ENCODE measurements around the gene NKD2. TPM values are rescaled to one million over a fixed set of nuclear protein-coding genes. Genes with fewer than 3 reads are reported as not detected.
A peak's percentile ranks its signal among the peaks of the same experiment; 100 is the strongest.

NKD2 gene
- 3.3 and 4.0 TPM in 2 replicates for total RNA-seq

- no peaks in the 10 kb centered on the region for H3K36me3 Mint-ChIP-seq (ENCODE audit: low read depth)
- DNase-seq = peak; percentile 85
- intact Hi-C loops (cut with micrococcal nuclease) = loop anchor here (5.0 kb wide), 2 partner anchors 46 to 99 kb away; no protein-coding TSS in a partner anchor
- no peaks in the 10 kb centered on the region for H3K9me3 Mint-ChIP-seq
- peak within 1 kb of the TSS; percentile 56 for H3K4me3 Mint-ChIP-seq
- peaks cover 40% of the 10 kb centered on the region for H3K27me3 Mint-ChIP-seq
- H3K4me1 Mint-ChIP-seq = peaks cover 9% of the 10 kb centered on the region
- H3K27ac Mint-ChIP-seq = peak within 1 kb of the TSS; percentile 11
These were observed at the start of gene NKD2 for GRCh38 chr5:1008451-1009358. Gene NKD2 (plus strand): TSS chr5:1008802. CDS start chr5:1009058, 256 bp downstream.

DNA sequence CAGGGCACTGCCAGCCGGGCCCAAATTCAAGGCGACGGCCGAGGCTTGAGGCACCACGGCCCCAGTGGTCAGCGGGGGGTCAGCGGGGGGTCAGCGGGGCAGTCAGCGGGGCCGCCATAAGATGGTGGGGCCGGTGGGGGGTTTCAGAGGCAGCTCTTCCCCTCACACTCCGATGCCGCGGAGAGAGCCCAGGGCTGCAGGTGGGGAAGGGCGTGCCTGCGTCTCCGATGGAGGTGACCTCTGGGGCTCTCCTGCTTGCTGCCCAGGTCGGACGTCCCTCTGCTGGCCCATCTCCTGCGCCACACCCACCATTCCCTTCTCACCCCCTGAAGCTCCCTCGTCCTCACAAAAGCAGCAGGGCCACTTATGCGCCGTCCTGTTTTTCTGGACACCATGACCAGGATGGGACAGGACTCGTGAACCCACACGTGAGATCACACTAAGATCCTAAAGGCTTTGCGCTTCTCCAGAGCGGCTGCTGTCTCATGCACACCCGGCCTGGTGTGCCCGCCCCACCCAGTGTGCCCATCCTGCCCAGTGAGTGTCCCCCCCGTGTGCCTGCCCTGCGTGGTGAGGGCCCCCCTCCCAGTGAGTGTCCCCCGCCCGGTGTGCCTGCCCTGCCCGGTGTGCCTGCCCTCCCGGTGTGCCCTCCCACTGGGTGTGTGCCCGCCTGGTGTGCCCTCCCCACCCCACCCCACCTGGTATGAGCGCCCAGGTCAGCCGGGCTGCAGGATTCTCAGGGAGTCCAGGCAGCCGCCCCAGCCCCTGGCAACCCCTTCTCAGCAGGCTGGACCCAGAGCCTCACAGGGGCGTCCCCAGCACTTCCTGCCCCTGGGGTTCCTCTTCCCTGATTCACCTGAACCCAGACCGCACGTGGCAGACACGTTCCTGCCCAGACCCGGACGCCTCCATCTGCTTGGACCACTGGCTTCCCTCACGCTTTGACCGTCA is 48.7 kb upstream of the NKD2 start:
- intact Hi-C loops (cut with micrococcal nuclease) = loop anchor here (5.0 kb wide), 2 partner anchors 33 to 47 kb away; partner anchors contain the start of gene NKD2
- Mint-ChIP-seq H3K27ac (peak overlapping the region; percentile 15), H3K36me3 (ENCODE audit: low read depth) (no peaks in the 10 kb centered on the region), H3K9me3 (no peaks in the 10 kb centered on the region), H3K27me3 (peaks cover 12% of the 10 kb centered on the region), H3K4me1 (peaks cover 53% of the 10 kb centered on the region), H3K4me3 (no peak overlapping the region)
- DNase-seq = no peak

- no peak for DNase-seq
- H3K9me3 Mint-ChIP-seq = no peaks in the 10 kb centered on the region
- peaks cover 54% of the 10 kb centered on the region for H3K4me1 Mint-ChIP-seq
- H3K4me3 Mint-ChIP-seq = no peak overlapping the region
- H3K27ac Mint-ChIP-seq = peak overlapping the region; percentile 15
- H3K27me3 Mint-ChIP-seq = peaks cover 9% of the 10 kb centered on the region
- H3K36me3 Mint-ChIP-seq (ENCODE audit: low read depth) = no peaks in the 10 kb centered on the region
- intact Hi-C loops (cut with micrococcal nuclease) = loop anchor here (5.0 kb wide), 2 partner anchors 33 to 47 kb away; partner anchors contain the start of gene NKD2
These were observed 48.1 kb upstream of the NKD2 start for GRCh38 chr5:960551-960950.

DNA sequence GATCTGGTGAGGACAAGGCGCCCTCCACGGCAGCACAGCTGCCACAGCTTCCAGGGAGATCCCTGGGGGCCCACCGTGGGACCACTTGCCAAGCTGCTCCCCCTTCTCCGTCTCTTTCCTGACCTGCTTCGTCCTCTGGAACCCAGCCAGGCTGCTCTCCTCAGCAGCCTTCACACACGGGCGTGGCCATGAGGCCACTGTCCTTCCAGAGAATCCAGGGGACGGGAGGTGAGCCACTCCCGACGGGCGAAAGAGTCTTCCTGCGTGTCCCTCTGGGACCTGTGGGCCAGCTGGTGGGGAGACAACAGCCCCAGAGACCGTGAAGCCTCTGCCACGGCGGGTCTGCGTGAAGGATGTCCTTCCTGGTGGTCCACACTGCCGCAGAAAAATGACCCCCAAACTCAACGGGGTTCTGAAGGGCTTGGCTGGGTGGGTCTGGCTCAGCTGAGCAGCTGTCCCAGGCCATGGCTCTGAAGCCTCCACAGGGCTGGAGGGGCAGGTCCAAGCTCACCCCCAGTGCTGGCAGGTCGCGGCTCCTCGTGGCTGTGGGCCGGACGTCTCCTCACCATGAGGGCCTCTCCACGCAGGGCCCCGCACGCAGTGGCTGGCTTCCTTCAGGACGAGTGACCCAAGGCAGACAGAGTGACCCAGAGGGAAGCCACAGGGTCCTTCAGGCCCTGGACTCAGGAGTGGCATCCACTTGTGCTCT is 47.4 kb upstream of the NKD2 start:
- Mint-ChIP-seq H3K4me1 (peaks cover 54% of the 10 kb centered on the region), H3K36me3 (ENCODE audit: low read depth) (no peaks in the 10 kb centered on the region), H3K27ac (no peak overlapping the region), H3K9me3 (no peaks in the 10 kb centered on the region), H3K4me3 (no peak overlapping the region), H3K27me3 (peaks cover 6% of the 10 kb centered on the region)
- intact Hi-C loops (cut with micrococcal nuclease) = loop anchor here (5.0 kb wide), 2 partner anchors 34 to 46 kb away; partner anchors contain the start of gene NKD2
- no peak for DNase-seq

- intact Hi-C loops (cut with micrococcal nuclease) = loop anchor here (5.0 kb wide), 2 partner anchors 34 to 46 kb away; partner anchors contain the start of gene NKD2
- Mint-ChIP-seq H3K27ac (no peak overlapping the region), H3K4me3 (no peak overlapping the region), H3K27me3 (peaks cover 7% of the 10 kb centered on the region), H3K4me1 (peaks cover 49% of the 10 kb centered on the region), H3K36me3 (ENCODE audit: low read depth) (no peaks in the 10 kb centered on the region), H3K9me3 (no peaks in the 10 kb centered on the region)
- no peak for DNase-seq
These were observed 46.8 kb upstream of the NKD2 start for GRCh38 chr5:961711-962240.

DNA sequence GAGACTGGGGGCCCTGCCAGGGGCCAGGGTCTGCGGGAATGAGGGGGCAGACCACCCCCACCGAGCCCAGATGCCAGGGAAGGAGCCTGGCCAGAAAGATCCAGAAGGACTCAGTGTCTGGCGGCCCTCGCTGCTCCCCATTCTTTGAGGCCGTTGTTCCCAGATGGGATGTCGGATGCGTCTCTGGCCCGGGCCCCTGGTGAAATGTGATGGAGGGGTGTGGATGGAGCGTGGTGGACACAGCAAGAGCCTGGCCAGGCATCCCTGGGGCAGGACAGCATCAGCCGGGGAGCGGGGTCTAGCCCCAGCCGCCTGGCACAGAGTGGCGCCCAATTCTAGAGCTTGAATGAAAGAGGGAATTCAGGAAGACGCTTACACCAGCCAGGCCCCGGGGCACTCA is 46.2 kb upstream of the NKD2 start:
- Mint-ChIP-seq H3K4me3 (no peak overlapping the region), H3K27ac (no peak overlapping the region), H3K9me3 (no peaks in the 10 kb centered on the region), H3K36me3 (ENCODE audit: low read depth) (no peaks in the 10 kb centered on the region), H3K27me3 (peaks cover 8% of the 10 kb centered on the region), H3K4me1 (peaks cover 43% of the 10 kb centered on the region)
- no peak for DNase-seq
- intact Hi-C loops (cut with micrococcal nuclease) = loop anchor here (5.0 kb wide), 2 partner anchors 35 to 45 kb away; partner anchors contain the start of gene NKD2

GRCh38 chr5:962801-963200 is 45.8 kb upstream of the NKD2 start:
- Mint-ChIP-seq H3K9me3 (no peaks in the 10 kb centered on the region), H3K36me3 (ENCODE audit: low read depth) (no peaks in the 10 kb centered on the region), H3K4me3 (no peak overlapping the region), H3K4me1 (peaks cover 39% of the 10 kb centered on the region), H3K27ac (no peak overlapping the region), H3K27me3 (peaks cover 12% of the 10 kb centered on the region)
- DNase-seq = no peak
- intact Hi-C loops (cut with micrococcal nuclease) = loop anchor here (5.0 kb wide), 2 partner anchors 36 to 44 kb away; partner anchors contain the start of gene NKD2

DNA sequence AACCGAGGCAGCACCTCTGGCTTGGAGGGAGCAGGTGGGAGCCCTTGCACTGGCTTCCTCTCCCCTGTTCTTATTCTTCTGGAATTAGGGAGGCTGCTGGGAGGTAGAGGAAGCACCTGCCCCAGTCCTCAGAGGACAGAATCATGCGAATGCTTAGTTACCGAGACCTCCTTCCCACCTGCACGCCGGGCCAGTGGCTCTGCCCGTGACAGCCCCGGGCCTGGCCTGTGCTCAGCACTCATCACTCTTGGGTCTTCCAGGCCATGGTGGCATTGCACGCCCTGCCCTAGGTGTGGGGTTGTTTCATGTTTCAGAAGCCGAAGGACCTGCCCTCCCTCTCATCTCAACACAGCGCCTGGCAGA is 45.3 kb upstream of the NKD2 start:
- Mint-ChIP-seq H3K36me3 (ENCODE audit: low read depth) (no peaks in the 10 kb centered on the region), H3K27ac (peak overlapping the region; percentile 96), H3K4me1 (peaks cover 39% of the 10 kb centered on the region), H3K27me3 (peaks cover 15% of the 10 kb centered on the region), H3K9me3 (no peaks in the 10 kb centered on the region), H3K4me3 (peak overlapping the region; percentile 84)
- DNase-seq = no peak
- intact Hi-C loops (cut with micrococcal nuclease) = loop anchor here (5.0 kb wide), 2 partner anchors 36 to 44 kb away; partner anchors contain the start of gene NKD2

GRCh38 chr5:963673-964531 is 44.7 kb upstream of the NKD2 start:
- Mint-ChIP-seq H3K36me3 (ENCODE audit: low read depth) (no peaks in the 10 kb centered on the region), H3K4me3 (peak overlapping the region; percentile 84), H3K4me1 (peaks cover 43% of the 10 kb centered on the region), H3K9me3 (no peaks in the 10 kb centered on the region), H3K27ac (peak overlapping the region; percentile 96), H3K27me3 (peaks cover 21% of the 10 kb centered on the region)
- intact Hi-C loops (cut with micrococcal nuclease) = loop anchor here (5.0 kb wide), 2 partner anchors 37 to 43 kb away; partner anchors contain the start of gene NKD2
- DNase-seq = peak; percentile 91

DNA sequence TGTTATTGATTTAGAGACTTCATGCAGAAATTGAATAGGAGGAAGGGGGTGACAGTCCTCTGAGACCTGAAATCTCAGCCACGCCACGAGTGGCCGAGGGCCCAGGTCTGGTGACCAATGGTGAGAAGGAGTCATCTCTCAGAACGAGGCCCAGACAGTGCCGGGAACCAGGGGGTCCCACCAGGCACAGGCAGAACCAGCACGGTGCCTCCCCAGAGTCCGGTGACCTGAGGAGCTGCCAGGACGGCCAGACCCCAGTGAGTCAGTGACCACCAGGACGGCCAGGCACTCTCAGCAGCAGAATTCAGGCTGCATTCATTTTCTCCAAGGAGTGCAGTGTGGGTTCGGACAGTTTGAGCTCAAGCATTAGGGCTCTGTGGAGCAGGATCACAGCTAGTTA is 43.8 kb upstream of the NKD2 start:
- Mint-ChIP-seq H3K4me3 (peak overlapping the region; percentile 84), H3K4me1 (peaks cover 52% of the 10 kb centered on the region), H3K27ac (peak overlapping the region; percentile 68)

GRCh38 chr5:965604-966344 is 42.8 kb upstream of the NKD2 start:
- DNase-seq = peak; percentile 58
- no peak overlapping the region for H3K27ac Mint-ChIP-seq
- H3K27me3 Mint-ChIP-seq = peaks cover 34% of the 10 kb centered on the region
- no peaks in the 10 kb centered on the region for H3K36me3 Mint-ChIP-seq (ENCODE audit: low read depth)
- H3K4me1 Mint-ChIP-seq = peaks cover 48% of the 10 kb centered on the region
- no peaks in the 10 kb centered on the region for H3K9me3 Mint-ChIP-seq
- intact Hi-C loops (cut with micrococcal nuclease) = no loop called here
- H3K4me3 Mint-ChIP-seq = peak overlapping the region; percentile 84

More for the DNA sequence above, 43.8 kb upstream of the NKD2 start:
- intact Hi-C loops (cut with micrococcal nuclease) = loop anchor here (5.0 kb wide), 2 partner anchors 38 to 42 kb away; partner anchors contain the start of gene NKD2
- no peak for DNase-seq
- no peaks in the 10 kb centered on the region for H3K9me3 Mint-ChIP-seq
- no peaks in the 10 kb centered on the region for H3K36me3 Mint-ChIP-seq (ENCODE audit: low read depth)
- H3K27me3 Mint-ChIP-seq = peaks cover 29% of the 10 kb centered on the region
